ENCODE data around the gene RIOK1.

RIOK1 gene

GRCh38 chr6:7467007-7467897 lies 77.6 kb downstream of the RIOK1 start:
- H4K20me1 ChIP-seq (ENCODE audit: control insufficient read depth, insufficient read depth, low read depth, low read length): no peaks in the 10 kb centered on the region
- no peaks in the 10 kb centered on the region for H3F3A ChIP-seq (ENCODE audit: control insufficient read depth, insufficient read depth)
- no peaks in the 10 kb centered on the region for H3K9me2 ChIP-seq (replicated peaks; ENCODE audit: control insufficient read depth, low read length)
- H3K4me1 ChIP-seq (ENCODE audit: control insufficient read depth, low read length): no peaks in the 10 kb centered on the region
- TF ChIP-seq CTCF (IDR thresholded peaks at IDR 0.05; ENCODE audit: low read depth, low read length, poor library complexity, severe bottlenecking) (no peak), EZH2phosphoT487 (IDR thresholded peaks at IDR 0.05; ENCODE audit: borderline replicate concordance, low read length) (no peak)
- no peaks in the 10 kb centered on the region for H3K9me3 ChIP-seq (ENCODE audit: control insufficient read depth, insufficient read depth, low read length)
- no peaks in the 10 kb centered on the region for H3K27me3 ChIP-seq (ENCODE audit: control insufficient read depth, low read length)
- H3K27ac ChIP-seq (ENCODE audit: low read depth, low read length): no peak overlapping the region
- no peak overlapping the region for H3K4me2 ChIP-seq (ENCODE audit: low read length)
- no peaks in the 10 kb centered on the region for H3K36me3 ChIP-seq (ENCODE audit: control insufficient read depth, low read length)
- H3K79me2 ChIP-seq (ENCODE audit: control insufficient read depth, low read length): no peaks in the 10 kb centered on the region
- H3K4me3 ChIP-seq (ENCODE audit: low read length): no peak overlapping the region

Data from DOHH2 (cell line).